H1 (cell line): Measurements from ENCODE around the gene ADAM12.

Experiments
- CHD2 ChIP-seq: IDR thresholded peaks from 2 replicates; pipeline ENCODE4 v1.6.1; 2012; ENCODE audit warnings: low read length, improper control_type of control experiment
- CTCF ChIP-seq, 3 experiments: IDR thresholded peaks; 1 replicate in 2 of 3; 2 replicates in 1 of 3; pipeline versions ENCODE4 v1.5.1 to v1.6.1; 2011; ENCODE audit warnings: low read length in 3 of 3, mild to moderate bottlenecking in 3 of 3, inconsistent platforms in 2 of 3, low read depth in 1 of 3, moderate library complexity in 1 of 3; ENCODE audit not compliant: insufficient read depth in 1 of 3; ENCODE audit errors: control extremely low read depth in 1 of 3
- GTF2F1 ChIP-seq: IDR thresholded peaks from 2 replicates; pipeline ENCODE4 v1.6.1; 2012; ENCODE audit warnings: low read depth, low read length, improper control_type of control experiment, borderline replicate concordance
- POLR2A ChIP-seq, 2 experiments: IDR thresholded peaks; 1 replicate in 1 of 2; 2 replicates in 1 of 2; pipeline ENCODE4 v1.6.1; 2011; ENCODE audit warnings: low read depth in 2 of 2, low read length in 2 of 2, mild to moderate bottlenecking in 2 of 2; ENCODE audit errors: control extremely low read depth in 1 of 2
- TCF12 ChIP-seq: IDR thresholded peaks from 2 replicates; pipeline ENCODE4 v1.6.1; 2011; ENCODE audit warnings: low read depth, mild to moderate bottlenecking, low read length
- YY1 ChIP-seq: IDR thresholded peaks from 2 replicates; pipeline ENCODE4 v1.6.1; 2011; ENCODE audit warnings: low read depth, mild to moderate bottlenecking, low read length

GRCh38 chr10:126351021-126351420 is 37.3 kb downstream of the ADAM12 start:
- TF ChIP-seq TCF12 (no peak), CHD2 (no peak), POLR2A (IDR thresholded peaks at IDR 0.05; ENCODE audit: control extremely low read depth in 1 of 2, low read depth in 2 of 2, low read length in 2 of 2) (no peak), YY1 (no peak), CTCF (IDR thresholded peaks at IDR 0.05; ENCODE audit: control extremely low read depth in 1 of 3, insufficient read depth in 1 of 3, low read depth in 1 of 3, low read length in 3 of 3) (no peak), GTF2F1 (no peak)
